Measurements from ENCODE around the gene GNAQ.
"Not testable (repeated sequence)": the region's sequence is repeated elsewhere in the genome, so short reads cannot be mapped to it uniquely, and the experiment has no call there.

GNAQ gene

DNA sequence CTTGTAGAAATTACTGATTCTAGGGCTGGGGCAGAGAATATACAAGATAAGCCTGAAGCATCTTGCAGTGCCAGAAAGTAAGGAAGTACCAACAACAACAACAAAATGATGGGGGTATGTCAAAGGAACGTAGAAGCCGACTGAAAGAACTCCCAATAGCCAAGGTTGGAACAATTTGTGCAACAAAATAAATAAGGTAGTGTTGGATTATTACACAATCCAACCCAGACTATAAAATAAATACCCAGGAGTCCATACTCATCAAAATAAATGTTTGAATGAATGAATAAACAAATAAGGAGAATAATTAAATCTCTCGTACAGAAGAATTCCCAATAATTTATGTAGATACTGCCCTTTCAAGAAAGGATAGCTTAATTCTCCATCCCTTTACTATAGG, 31.1 kb upstream of the GNAQ start:
- H3K27me3 ChIP-seq (ENCODE audit: control insufficient read depth, low read length), result no peaks in the 10 kb centered on the region
- TF ChIP-seq, protein P1, sequence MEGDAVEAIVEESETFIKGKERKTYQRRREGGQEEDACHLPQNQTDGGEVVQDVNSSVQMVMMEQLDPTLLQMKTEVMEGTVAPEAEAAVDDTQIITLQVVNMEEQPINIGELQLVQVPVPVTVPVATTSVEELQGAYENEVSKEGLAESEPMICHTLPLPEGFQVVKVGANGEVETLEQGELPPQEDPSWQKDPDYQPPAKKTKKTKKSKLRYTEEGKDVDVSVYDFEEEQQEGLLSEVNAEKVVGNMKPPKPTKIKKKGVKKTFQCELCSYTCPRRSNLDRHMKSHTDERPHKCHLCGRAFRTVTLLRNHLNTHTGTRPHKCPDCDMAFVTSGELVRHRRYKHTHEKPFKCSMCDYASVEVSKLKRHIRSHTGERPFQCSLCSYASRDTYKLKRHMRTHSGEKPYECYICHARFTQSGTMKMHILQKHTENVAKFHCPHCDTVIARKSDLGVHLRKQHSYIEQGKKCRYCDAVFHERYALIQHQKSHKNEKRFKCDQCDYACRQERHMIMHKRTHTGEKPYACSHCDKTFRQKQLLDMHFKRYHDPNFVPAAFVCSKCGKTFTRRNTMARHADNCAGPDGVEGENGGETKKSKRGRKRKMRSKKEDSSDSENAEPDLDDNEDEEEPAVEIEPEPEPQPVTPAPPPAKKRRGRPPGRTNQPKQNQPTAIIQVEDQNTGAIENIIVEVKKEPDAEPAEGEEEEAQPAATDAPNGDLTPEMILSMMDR (IDR thresholded peaks at IDR 0.05; ENCODE audit: low read depth, low read length, poor library complexity, severe bottlenecking), result no peak
- TF ChIP-seq EZH2phosphoT487 (IDR thresholded peaks at IDR 0.05; ENCODE audit: borderline replicate concordance, low read length), result no peak
- H3K27ac ChIP-seq (ENCODE audit: low read depth, low read length), result no peak overlapping the region
- H3K79me2 ChIP-seq (ENCODE audit: control insufficient read depth, low read length), result no peaks in the 10 kb centered on the region
- H4K20me1 ChIP-seq (ENCODE audit: control insufficient read depth, insufficient read depth, low read depth, low read length), result no peaks in the 10 kb centered on the region
- no peaks in the 10 kb centered on the region for H3K4me1 ChIP-seq (ENCODE audit: control insufficient read depth, low read length)
- no peaks in the 10 kb centered on the region for H3K9me2 ChIP-seq (replicated peaks; ENCODE audit: control insufficient read depth, low read length)
- H3K4me2 ChIP-seq (ENCODE audit: low read length), result no peak overlapping the region
- no peak overlapping the region for H3K4me3 ChIP-seq (ENCODE audit: low read length)
- no peaks in the 10 kb centered on the region for H3F3A ChIP-seq (ENCODE audit: control insufficient read depth, insufficient read depth)
- no peaks in the 10 kb centered on the region for H3K9me3 ChIP-seq (ENCODE audit: control insufficient read depth, insufficient read depth, low read length)
- no peaks in the 10 kb centered on the region for H3K36me3 ChIP-seq (ENCODE audit: control insufficient read depth, low read length)

DNA sequence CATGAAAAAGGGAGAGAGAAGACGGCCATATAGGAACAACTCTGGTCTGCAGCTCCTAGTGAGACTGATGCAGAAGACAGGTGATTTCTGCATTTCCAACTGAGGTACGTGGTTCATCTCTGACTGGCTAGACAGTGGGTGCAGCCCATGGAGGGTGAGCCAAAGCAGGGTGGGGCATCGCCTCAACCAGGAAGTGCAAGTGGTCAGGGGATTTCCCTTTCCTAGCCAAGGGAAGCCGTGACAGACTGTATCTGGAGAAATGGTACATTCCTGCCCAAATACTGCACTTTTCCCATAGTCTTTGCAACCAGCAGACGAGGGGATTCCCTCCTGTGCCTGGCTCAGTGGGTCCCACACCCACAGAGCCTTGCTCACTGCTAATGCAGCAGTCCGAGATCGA, 22.6 kb upstream of the GNAQ start:
- not testable (repeated sequence) for H3K4me2 ChIP-seq (ENCODE audit: low read length); H3F3A ChIP-seq (ENCODE audit: control insufficient read depth, insufficient read depth); H3K9me3 ChIP-seq (ENCODE audit: control insufficient read depth, insufficient read depth, low read length); H3K27ac ChIP-seq (ENCODE audit: low read depth, low read length); H4K20me1 ChIP-seq (ENCODE audit: control insufficient read depth, insufficient read depth, low read depth, low read length); H3K9me2 ChIP-seq (replicated peaks; ENCODE audit: control insufficient read depth, low read length); H3K4me1 ChIP-seq (ENCODE audit: control insufficient read depth, low read length); H3K4me3 ChIP-seq (ENCODE audit: low read length); H3K27me3 ChIP-seq (ENCODE audit: control insufficient read depth, low read length); H3K36me3 ChIP-seq (ENCODE audit: control insufficient read depth, low read length); H3K79me2 ChIP-seq (ENCODE audit: control insufficient read depth, low read length)

DNA sequence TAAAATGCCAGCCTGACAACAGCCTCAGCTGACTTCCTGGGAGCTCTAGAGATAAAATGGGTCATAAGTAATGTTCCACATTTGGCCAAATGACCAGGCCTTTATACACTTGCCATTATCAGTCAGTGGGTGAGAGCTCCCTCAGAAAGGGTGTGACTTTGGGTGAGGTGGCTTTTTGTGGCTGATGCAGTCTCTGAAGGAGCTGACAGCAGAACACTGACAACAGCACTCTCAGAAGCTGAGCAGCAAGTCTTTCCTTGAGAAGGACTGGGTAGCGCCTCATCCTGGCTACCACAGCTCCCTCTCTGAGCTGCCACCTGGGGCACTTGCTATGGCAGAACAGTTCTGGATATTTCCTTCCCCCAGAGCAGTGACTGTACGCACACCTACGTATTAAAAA, 22.0 kb upstream of the GNAQ start:
- H3F3A ChIP-seq (ENCODE audit: control insufficient read depth, insufficient read depth), result no peaks in the 10 kb centered on the region
- no peaks in the 10 kb centered on the region for H3K36me3 ChIP-seq (ENCODE audit: control insufficient read depth, low read length)
- H3K27ac ChIP-seq (ENCODE audit: low read depth, low read length), result no peak overlapping the region
- H3K4me1 ChIP-seq (ENCODE audit: control insufficient read depth, low read length), result no peaks in the 10 kb centered on the region
- H3K9me2 ChIP-seq (replicated peaks; ENCODE audit: control insufficient read depth, low read length), result no peaks in the 10 kb centered on the region
- no peaks in the 10 kb centered on the region for H3K9me3 ChIP-seq (ENCODE audit: control insufficient read depth, insufficient read depth, low read length)
- TF ChIP-seq, protein P1 (IDR thresholded peaks at IDR 0.05; ENCODE audit: low read depth, low read length, poor library complexity, severe bottlenecking), result no peak
- no peak for TF ChIP-seq EZH2phosphoT487 (IDR thresholded peaks at IDR 0.05; ENCODE audit: borderline replicate concordance, low read length)
- no peaks in the 10 kb centered on the region for H4K20me1 ChIP-seq (ENCODE audit: control insufficient read depth, insufficient read depth, low read depth, low read length)
- H3K27me3 ChIP-seq (ENCODE audit: control insufficient read depth, low read length), result peaks cover 3% of the 10 kb centered on the region; the same call in 1 of the 2 replicates
- H3K4me2 ChIP-seq (ENCODE audit: low read length), result no peak overlapping the region
- H3K79me2 ChIP-seq (ENCODE audit: control insufficient read depth, low read length), result no peaks in the 10 kb centered on the region
- H3K4me3 ChIP-seq (ENCODE audit: low read length), result no peak overlapping the region

DNA sequence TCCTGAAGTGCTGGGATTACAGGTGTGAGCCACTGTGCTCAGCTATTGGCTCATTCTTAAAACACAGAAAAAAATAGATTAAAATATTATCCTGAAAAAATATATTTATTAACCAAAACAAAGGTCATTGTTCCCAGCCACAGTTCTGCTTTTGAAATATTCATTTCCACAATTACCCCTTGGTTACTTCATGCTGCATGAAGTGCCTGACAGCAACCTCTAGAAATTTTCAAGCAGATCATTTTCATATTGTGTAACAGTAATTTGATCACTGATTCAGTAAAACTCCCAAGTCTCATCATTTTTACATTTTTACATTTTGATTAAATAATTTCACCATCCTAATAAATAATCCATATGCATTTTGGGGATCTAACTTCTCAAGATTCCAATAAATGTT, 18.8 kb upstream of the GNAQ start:
- no peaks in the 10 kb centered on the region for H3K79me2 ChIP-seq (ENCODE audit: control insufficient read depth, low read length)
- TF ChIP-seq EZH2phosphoT487 (IDR thresholded peaks at IDR 0.05; ENCODE audit: borderline replicate concordance, low read length), result no peak
- TF ChIP-seq, protein P1 (IDR thresholded peaks at IDR 0.05; ENCODE audit: low read depth, low read length, poor library complexity, severe bottlenecking), result no peak
- peaks cover 6% of the 10 kb centered on the region; the same call in 1 of the 2 replicates for H3K27me3 ChIP-seq (ENCODE audit: control insufficient read depth, low read length)
- no peak overlapping the region for H3K27ac ChIP-seq (ENCODE audit: low read depth, low read length)
- H3K4me2 ChIP-seq (ENCODE audit: low read length), result no peak overlapping the region
- no peaks in the 10 kb centered on the region for H3K4me1 ChIP-seq (ENCODE audit: control insufficient read depth, low read length)
- no peaks in the 10 kb centered on the region for H3K9me2 ChIP-seq (replicated peaks; ENCODE audit: control insufficient read depth, low read length)
- no peaks in the 10 kb centered on the region for H3F3A ChIP-seq (ENCODE audit: control insufficient read depth, insufficient read depth)
- no peaks in the 10 kb centered on the region for H4K20me1 ChIP-seq (ENCODE audit: control insufficient read depth, insufficient read depth, low read depth, low read length)
- no peaks in the 10 kb centered on the region for H3K36me3 ChIP-seq (ENCODE audit: control insufficient read depth, low read length)
- H3K9me3 ChIP-seq (ENCODE audit: control insufficient read depth, insufficient read depth, low read length), result no peaks in the 10 kb centered on the region
- no peak overlapping the region for H3K4me3 ChIP-seq (ENCODE audit: low read length)

Measured in DOHH2 (cell line).